Neural crest cell (in vitro differentiated cells): ENCODE measurements around the gene ATP1B4. TPM values are rescaled to one million over a fixed set of nuclear protein-coding genes. Genes with fewer than 3 reads are reported as not detected.

Experiments
- DNase-seq: peaks from one replicate; pipeline ENCODE4 v3.0.0; 2021; ENCODE audit warnings: low read depth, mixed read lengths, low spot score
- H3K27ac Mint-ChIP-seq: one replicate; pipeline ENCODE4 v1.8.0; 2021; ENCODE audit warnings: mild to moderate bottlenecking, mixed read lengths; ENCODE audit not compliant: unreplicated experiment
- H3K27me3 Mint-ChIP-seq: 2 replicates; pipeline ENCODE4 v1.8.0; 2021; ENCODE audit warnings: low read depth, mild to moderate bottlenecking, mixed read lengths
- H3K36me3 Mint-ChIP-seq: 2 replicates; pipeline ENCODE4 v1.8.0; 2021; ENCODE audit warnings: low read depth, mild to moderate bottlenecking, mixed read lengths
- H3K4me1 Mint-ChIP-seq: 2 replicates; pipeline ENCODE4 v1.8.0; 2021; ENCODE audit warnings: mixed read lengths
- H3K4me3 Mint-ChIP-seq: one replicate; pipeline ENCODE4 v1.8.0; 2021; ENCODE audit warnings: mild to moderate bottlenecking, mixed read lengths
- H3K9me3 Mint-ChIP-seq: 2 replicates; pipeline ENCODE4 v1.8.0; 2021; ENCODE audit warnings: mixed read lengths
- CTCF ChIP-seq: fragments of 200-600 bp; sonication (generic); conservative IDR thresholded peaks from 2 replicates; pipeline ENCODE4 v1.5.0; 2021; ENCODE audit warnings: antibody characterized with exemption, mild to moderate bottlenecking
- long read RNA-seq: library from polyadenylated mRNA; unstranded; transcript quantifications from one replicate; pipeline ENCODE4 v2.0.0, GENCODE V29; 2020
- total RNA-seq: library from RNA; stranded (reverse); gene quantifications from 2 replicates; pipeline ENCODE4 v1.2.1, GENCODE V29; 2021

ATP1B4 gene
- not detected in 2 replicates for total RNA-seq
- long read RNA-seq: 0 reads

GRCh38 chrX:120361764-120362305 lies at the start of gene ATP1B4:
ATP1B4 (plus strand) TSS chrX:120362089; CDS start chrX:120362169, 80 bp downstream.
- peaks cover 4% of the 10 kb centered on the region for H3K9me3 Mint-ChIP-seq
- H3K27me3 Mint-ChIP-seq: peaks cover 2% of the 10 kb centered on the region
- no peak within 1 kb of the TSS for H3K4me3 Mint-ChIP-seq
- H3K27ac Mint-ChIP-seq: no peak within 1 kb of the TSS
- peaks cover 3% of the 10 kb centered on the region for H3K36me3 Mint-ChIP-seq
- DNase-seq: no peak
- TF ChIP-seq CTCF: no peak
- peaks cover 27% of the 10 kb centered on the region for H3K4me1 Mint-ChIP-seq

DNA sequence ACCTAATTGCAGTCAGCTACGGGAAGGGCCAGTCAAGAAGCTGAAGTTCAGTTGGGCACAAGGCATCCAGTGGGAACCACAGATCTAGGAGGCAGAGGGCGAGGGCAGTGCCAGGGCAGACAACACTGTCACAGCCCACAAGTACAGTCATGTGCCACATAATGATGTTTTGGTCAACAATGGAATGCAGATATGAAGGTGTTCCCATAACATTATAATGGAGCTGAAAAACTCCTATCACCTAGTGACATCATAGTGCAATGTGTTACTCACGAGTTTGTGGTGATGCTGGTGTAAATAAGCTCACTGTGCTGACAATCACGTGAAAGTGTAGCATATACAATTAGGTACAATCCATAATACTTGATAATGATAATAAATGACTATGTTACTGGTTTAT lies 46.1 kb upstream of the ATP1B4 start:
- Mint-ChIP-seq H3K27ac (no peak overlapping the region), H3K4me1 (peaks cover 5% of the 10 kb centered on the region), H3K27me3 (peaks cover 88% of the 10 kb centered on the region), H3K36me3 (no peaks in the 10 kb centered on the region), H3K9me3 (no peaks in the 10 kb centered on the region), H3K4me3 (no peak overlapping the region)
- TF ChIP-seq CTCF: no peak
- DNase-seq: no peak

DNA sequence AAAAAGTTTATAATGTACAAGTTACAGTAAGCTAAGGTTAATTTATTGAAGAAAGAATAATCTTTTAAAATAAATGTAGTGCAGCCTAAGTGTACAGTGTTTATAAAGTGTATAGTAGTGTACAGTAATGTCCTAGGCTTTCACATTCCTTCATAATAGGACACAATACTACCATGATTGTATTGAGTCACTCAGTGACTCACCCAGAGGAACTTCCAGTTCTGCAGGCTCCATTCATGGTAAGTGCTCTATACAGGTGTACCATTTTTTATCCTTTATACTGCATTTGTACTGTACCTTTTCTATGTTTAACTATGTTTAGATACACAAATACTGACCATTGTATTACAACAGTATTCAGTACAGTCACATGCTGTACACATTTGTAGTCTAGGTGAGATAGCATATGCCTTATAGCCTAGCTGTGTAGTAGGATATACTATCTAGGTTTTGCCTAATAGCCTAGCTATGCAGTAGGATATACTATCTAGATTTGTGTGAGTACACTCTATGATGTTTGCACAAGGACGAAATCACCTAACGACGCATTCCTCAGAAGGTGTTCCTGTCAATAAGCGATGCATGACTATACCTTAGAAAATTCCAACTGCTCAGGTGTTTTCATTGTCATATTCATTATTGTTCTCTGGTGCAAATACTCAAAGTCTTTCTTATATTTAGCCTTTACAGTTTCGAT lies 45.2 kb upstream of the ATP1B4 start:
- peaks cover 84% of the 10 kb centered on the region for H3K27me3 Mint-ChIP-seq
- H3K4me3 Mint-ChIP-seq: no peak overlapping the region
- no peak for DNase-seq
- peaks cover 5% of the 10 kb centered on the region for H3K4me1 Mint-ChIP-seq
- H3K36me3 Mint-ChIP-seq: no peaks in the 10 kb centered on the region
- no peaks in the 10 kb centered on the region for H3K9me3 Mint-ChIP-seq
- TF ChIP-seq CTCF: no peak
- H3K27ac Mint-ChIP-seq: no peak overlapping the region

GRCh38 chrX:120318411-120318810 lies 43.5 kb upstream of the ATP1B4 start:
- Mint-ChIP-seq H3K4me3 (no peak overlapping the region), H3K4me1 (peaks cover 5% of the 10 kb centered on the region), H3K36me3 (no peaks in the 10 kb centered on the region), H3K27ac (no peak overlapping the region), H3K9me3 (no peaks in the 10 kb centered on the region), H3K27me3 (peaks cover 71% of the 10 kb centered on the region)
- DNase-seq: no peak
- TF ChIP-seq CTCF: no peak

- peaks cover 43% of the 10 kb centered on the region for H3K27me3 Mint-ChIP-seq
- no peaks in the 10 kb centered on the region for H3K9me3 Mint-ChIP-seq
- no peaks in the 10 kb centered on the region for H3K36me3 Mint-ChIP-seq
- H3K27ac Mint-ChIP-seq: no peak overlapping the region
- H3K4me3 Mint-ChIP-seq: no peak overlapping the region
- no peaks in the 10 kb centered on the region for H3K4me1 Mint-ChIP-seq
- no peak for DNase-seq
- TF ChIP-seq CTCF: no peak
Observed at GRCh38 chrX:120321520-120322281, 40.2 kb upstream of the ATP1B4 start.
